DMS53 treated with DMSO at 0.1 percent for 48 hours (cell line): ENCODE data around the gene CLMN.

Experiments
- DNase-seq: peaks from one replicate; lab custom pipeline; 2025; ENCODE audit not compliant: unreplicated experiment; lab: John Stamatoyannopoulos, UW

The CLMN gene

GRCh38 chr14:95345032-95345431 is 25.3 kb upstream of the CLMN start:
- DNase-seq = no peak

GRCh38 chr14:95344536-95344935 is 24.8 kb upstream of the CLMN start:
- no peak for DNase-seq

- no peak for DNase-seq
Observed at GRCh38 chr14:95341564-95341963, 21.9 kb upstream of the CLMN start.

GRCh38 chr14:95341115-95341514 is 21.4 kb upstream of the CLMN start:
- no peak for DNase-seq

- no peak for DNase-seq
Observed at GRCh38 chr14:95340201-95340697, 20.5 kb upstream of the CLMN start.

- DNase-seq = no peak
Observed at GRCh38 chr14:95339301-95339865, 19.7 kb upstream of the CLMN start.

- DNase-seq = no peak
Observed at GRCh38 chr14:95338436-95338835, 18.7 kb upstream of the CLMN start.

GRCh38 chr14:95337041-95337595 is 17.4 kb upstream of the CLMN start:
- no peak for DNase-seq

- DNase-seq = no peak
Observed at GRCh38 chr14:95336192-95336760, 16.6 kb upstream of the CLMN start.

- no peak for DNase-seq
Observed at GRCh38 chr14:95335071-95335470, 15.4 kb upstream of the CLMN start.

- DNase-seq = no peak
Observed at GRCh38 chr14:95334044-95334443, 14.3 kb upstream of the CLMN start.

- no peak for DNase-seq
Observed at GRCh38 chr14:95332641-95333040, 12.9 kb upstream of the CLMN start.

- no peak for DNase-seq
Observed at GRCh38 chr14:95331708-95332408, 12.2 kb upstream of the CLMN start.

GRCh38 chr14:95330591-95331370 is 11.1 kb upstream of the CLMN start:
- DNase-seq = no peak

GRCh38 chr14:95329941-95330340 is 10.2 kb upstream of the CLMN start:
- DNase-seq = no peak

GRCh38 chr14:95328729-95329503 is 9.2 kb upstream of the CLMN start:
- no peak for DNase-seq

- DNase-seq = no peak
Observed at GRCh38 chr14:95327558-95328374, 8.1 kb upstream of the CLMN start.

GRCh38 chr14:95326987-95327386 is 7.3 kb upstream of the CLMN start:
- DNase-seq = no peak

- no peak for DNase-seq
Observed at GRCh38 chr14:95323917-95324316, 4.2 kb upstream of the CLMN start.

GRCh38 chr14:95323361-95323760 is 3.7 kb upstream of the CLMN start:
- no peak for DNase-seq
